ENCODE measurements around the gene SEPSECS.

Gene SEPSECS

DNA sequence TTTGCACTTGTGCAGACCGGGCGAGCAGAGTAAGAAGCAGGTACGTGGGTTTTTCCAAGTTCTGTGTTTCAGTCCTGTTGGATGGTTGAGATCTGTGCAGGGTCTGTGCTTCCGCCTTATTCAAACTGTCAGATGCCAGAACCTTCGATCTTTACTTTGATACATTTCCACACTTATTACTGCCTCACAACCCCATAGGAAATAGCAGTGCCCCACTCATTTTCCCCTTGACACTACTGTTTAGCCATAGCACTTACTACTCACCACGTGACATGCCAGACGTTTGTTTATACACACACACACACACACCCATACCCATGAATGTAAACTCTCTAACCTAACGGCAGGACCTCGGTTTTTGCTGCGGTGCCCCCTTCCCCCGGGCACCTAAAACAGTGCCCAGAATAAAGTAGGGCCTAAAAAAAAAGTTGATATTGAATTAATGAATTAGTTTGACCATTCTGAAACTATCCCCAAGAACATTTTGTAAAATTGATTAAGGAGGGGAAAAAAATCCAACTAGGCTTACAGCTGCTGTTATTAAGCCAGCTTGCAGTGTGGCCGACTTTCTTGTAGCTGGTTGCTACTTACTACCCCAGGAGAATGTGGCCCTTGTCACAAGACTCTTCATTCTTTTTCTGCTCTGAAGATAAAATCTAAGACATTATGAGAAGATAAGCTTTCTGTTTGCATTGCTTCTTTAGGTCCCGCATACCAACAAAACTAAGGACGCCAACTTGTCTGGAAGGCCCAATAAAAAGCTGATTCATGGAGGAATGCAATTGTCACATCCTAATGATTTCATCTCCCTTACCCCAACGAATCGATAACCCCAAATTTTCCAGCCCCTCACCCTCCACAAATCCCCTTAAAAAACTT, 704 bp upstream of the SEPSECS start:
- Histone ChIP-seq H3K27me3 (ENCODE audit: low read length) (no peaks in the 10 kb centered on the region), H3K4me3 (ENCODE audit: insufficient read depth, low read length, poor library complexity, severe bottlenecking) (peak overlapping the region; percentile 93), H3K9ac (ENCODE audit: low read length) (peak overlapping the region; percentile 96), H3K79me2 (ENCODE audit: insufficient read depth, low read length) (peaks cover 26% of the 10 kb centered on the region), H2AFZ (ENCODE audit: low read depth, low read length, severe bottlenecking) (peak overlapping the region; percentile 86), H3K36me3 (ENCODE audit: low read length) (peaks cover 1% of the 10 kb centered on the region; the same call in 1 of the 2 replicates), H3K27ac (ENCODE audit: low read depth, low read length) (peak overlapping the region; percentile 90), H3K9me3 (ENCODE audit: insufficient read depth, low read length) (no peaks in the 10 kb centered on the region), H3K4me2 (ENCODE audit: low read depth, low read length, poor library complexity, severe bottlenecking) (peak overlapping the region; percentile 85), H3K9me2 (replicated peaks; ENCODE audit: insufficient read depth, low read length) (no peaks in the 10 kb centered on the region), H4K20me1 (ENCODE audit: low read depth, low read length) (no peaks in the 10 kb centered on the region), H3F3A (ENCODE audit: insufficient read depth) (0 out of 2 replicates have a peak, but pooled peaks cover 6% of the 10 kb centered on the region)
- TF ChIP-seq, protein P1, sequence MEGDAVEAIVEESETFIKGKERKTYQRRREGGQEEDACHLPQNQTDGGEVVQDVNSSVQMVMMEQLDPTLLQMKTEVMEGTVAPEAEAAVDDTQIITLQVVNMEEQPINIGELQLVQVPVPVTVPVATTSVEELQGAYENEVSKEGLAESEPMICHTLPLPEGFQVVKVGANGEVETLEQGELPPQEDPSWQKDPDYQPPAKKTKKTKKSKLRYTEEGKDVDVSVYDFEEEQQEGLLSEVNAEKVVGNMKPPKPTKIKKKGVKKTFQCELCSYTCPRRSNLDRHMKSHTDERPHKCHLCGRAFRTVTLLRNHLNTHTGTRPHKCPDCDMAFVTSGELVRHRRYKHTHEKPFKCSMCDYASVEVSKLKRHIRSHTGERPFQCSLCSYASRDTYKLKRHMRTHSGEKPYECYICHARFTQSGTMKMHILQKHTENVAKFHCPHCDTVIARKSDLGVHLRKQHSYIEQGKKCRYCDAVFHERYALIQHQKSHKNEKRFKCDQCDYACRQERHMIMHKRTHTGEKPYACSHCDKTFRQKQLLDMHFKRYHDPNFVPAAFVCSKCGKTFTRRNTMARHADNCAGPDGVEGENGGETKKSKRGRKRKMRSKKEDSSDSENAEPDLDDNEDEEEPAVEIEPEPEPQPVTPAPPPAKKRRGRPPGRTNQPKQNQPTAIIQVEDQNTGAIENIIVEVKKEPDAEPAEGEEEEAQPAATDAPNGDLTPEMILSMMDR (IDR thresholded peaks at IDR 0.05; ENCODE audit: insufficient read depth, low read length, poor library complexity, severe bottlenecking), result no peak
- TF ChIP-seq EZH2phosphoT487 (conservative IDR thresholded peaks at IDR 0.05; ENCODE audit: low read length), result no peak

DNA sequence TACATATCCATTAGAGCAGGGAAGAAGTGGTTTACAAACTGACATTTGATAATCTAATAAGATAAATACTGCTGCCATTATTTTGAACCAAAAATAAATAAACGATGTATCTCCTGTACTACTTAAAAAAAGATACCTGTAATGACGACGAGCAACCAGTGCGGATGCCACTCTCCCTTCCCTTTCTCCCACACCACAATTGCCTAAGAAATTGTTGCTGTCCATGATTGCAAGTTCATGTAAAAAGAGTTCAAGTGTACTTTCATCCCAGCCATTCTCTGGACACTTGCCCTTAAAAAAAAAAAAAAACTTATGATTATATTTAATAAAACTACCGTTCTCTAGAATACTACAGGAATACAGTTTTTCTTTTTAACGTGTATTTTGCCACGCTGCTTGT, 1.4 kb downstream of the SEPSECS start:
- no peaks in the 10 kb centered on the region for H3K9me3 ChIP-seq (ENCODE audit: insufficient read depth, low read length)
- peak overlapping the region; percentile 93 for H3K4me3 ChIP-seq (ENCODE audit: insufficient read depth, low read length, poor library complexity, severe bottlenecking)
- peaks cover 26% of the 10 kb centered on the region for H3K79me2 ChIP-seq (ENCODE audit: insufficient read depth, low read length)
- no peaks in the 10 kb centered on the region for H3K9me2 ChIP-seq (replicated peaks; ENCODE audit: insufficient read depth, low read length)
- H3K27me3 ChIP-seq (ENCODE audit: low read length), result no peaks in the 10 kb centered on the region
- TF ChIP-seq, protein P1 (IDR thresholded peaks at IDR 0.05; ENCODE audit: insufficient read depth, low read length, poor library complexity, severe bottlenecking), result no peak
- no peak for TF ChIP-seq EZH2phosphoT487 (conservative IDR thresholded peaks at IDR 0.05; ENCODE audit: low read length)
- no peak overlapping the region for H3K27ac ChIP-seq (ENCODE audit: low read depth, low read length)
- H3K4me2 ChIP-seq (ENCODE audit: low read depth, low read length, poor library complexity, severe bottlenecking), result peak overlapping the region; percentile 85
- H3F3A ChIP-seq (ENCODE audit: insufficient read depth), result 0 out of 2 replicates have a peak, but pooled peaks cover 9% of the 10 kb centered on the region
- no peaks in the 10 kb centered on the region for H4K20me1 ChIP-seq (ENCODE audit: low read depth, low read length)
- no peak overlapping the region for H3K9ac ChIP-seq (ENCODE audit: low read length)
- no peak overlapping the region for H2AFZ ChIP-seq (ENCODE audit: low read depth, low read length, severe bottlenecking)
- peaks cover 17% of the 10 kb centered on the region; the same call in 1 of the 2 replicates for H3K36me3 ChIP-seq (ENCODE audit: low read length)

DNA sequence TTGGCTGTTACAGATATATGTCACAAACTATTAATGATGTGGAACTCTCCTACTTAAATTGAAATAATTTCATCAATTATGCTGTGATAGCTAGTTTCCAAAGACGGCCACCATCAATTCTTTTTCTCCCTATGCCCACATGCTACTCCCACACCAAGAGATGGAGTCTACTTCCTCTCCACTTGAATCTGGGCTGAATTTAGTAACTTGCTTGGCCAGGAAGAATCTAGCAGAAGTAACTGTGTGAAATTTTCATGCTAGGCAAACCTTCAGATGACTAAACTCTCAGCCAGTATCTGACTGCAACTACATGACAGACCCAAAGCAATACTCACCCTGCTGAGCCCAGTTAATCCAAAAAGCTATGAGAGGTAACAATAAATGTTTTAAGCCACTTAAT, 3.2 kb downstream of the SEPSECS start:
- Histone ChIP-seq H4K20me1 (ENCODE audit: low read depth, low read length) (no peaks in the 10 kb centered on the region), H3K4me2 (ENCODE audit: low read depth, low read length, poor library complexity, severe bottlenecking) (no peak overlapping the region), H3K4me3 (ENCODE audit: insufficient read depth, low read length, poor library complexity, severe bottlenecking) (no peak overlapping the region), H3K36me3 (ENCODE audit: low read length) (peaks cover 24% of the 10 kb centered on the region; the same call in 1 of the 2 replicates), H3K79me2 (ENCODE audit: insufficient read depth, low read length) (peaks cover 24% of the 10 kb centered on the region), H3K27ac (ENCODE audit: low read depth, low read length) (no peak overlapping the region), H2AFZ (ENCODE audit: low read depth, low read length, severe bottlenecking) (no peak overlapping the region), H3K9me2 (replicated peaks; ENCODE audit: insufficient read depth, low read length) (no peaks in the 10 kb centered on the region), H3K27me3 (ENCODE audit: low read length) (no peaks in the 10 kb centered on the region), H3K9ac (ENCODE audit: low read length) (no peak overlapping the region), H3K9me3 (ENCODE audit: insufficient read depth, low read length) (no peaks in the 10 kb centered on the region), H3F3A (ENCODE audit: insufficient read depth) (0 out of 2 replicates have a peak, but pooled peaks cover 19% of the 10 kb centered on the region)
- no peak for TF ChIP-seq EZH2phosphoT487 (conservative IDR thresholded peaks at IDR 0.05; ENCODE audit: low read length)
- TF ChIP-seq, protein P1 (IDR thresholded peaks at IDR 0.05; ENCODE audit: insufficient read depth, low read length, poor library complexity, severe bottlenecking), result no peak
